Kidney (tissue), 14 donors: Measurements from ENCODE around the gene DUS2. TPM values are rescaled to one million over a fixed set of nuclear protein-coding genes. Genes with fewer than 3 reads are reported as not detected.

Source experiments
- DNase-seq, 5 donors: peaks; one replicate each; pipeline ENCODE4 v3.0.0-alpha.2; 2013 to 2020
- FAIRE-seq: peaks from 2 replicates; lab custom pipeline; 2012; peaks lifted over from hg19 to GRCh38; lab: Jason Lieb, UNC
- H3K27ac ChIP-seq, 2 donors: one replicate each; pipeline ENCODE4 v1.7.0; 2013; ENCODE audit warnings: low read depth in 2 of 2, low read length in 2 of 2, inconsistent platforms in 1 of 2
- H3K27me3 ChIP-seq: one replicate; pipeline ENCODE4 v1.7.1; 2013; ENCODE audit warnings: low read length, inconsistent platforms; ENCODE audit not compliant: control insufficient read depth, insufficient read depth
- H3K36me3 ChIP-seq, 3 donors: one replicate each; pipeline versions ENCODE4 v1.7.0 to v1.7.1; 2013; ENCODE audit warnings: low read length in 3 of 3, control low read depth in 1 of 3, inconsistent platforms in 1 of 3; ENCODE audit not compliant: insufficient read depth in 3 of 3, control insufficient read depth in 2 of 3
- H3K4me1 ChIP-seq, 3 donors: one replicate each; pipeline versions ENCODE4 v1.7.0 to v1.7.1; 2013; ENCODE audit warnings: low read length in 3 of 3, inconsistent platforms in 1 of 3, low read depth in 1 of 3; ENCODE audit not compliant: control insufficient read depth in 2 of 3, insufficient read depth in 2 of 3
- H3K4me3 ChIP-seq, 3 donors: one replicate each; pipeline versions ENCODE4 v1.7.0 to v1.8.1; 2013; ENCODE audit warnings: low read length in 3 of 3, control low read depth in 1 of 3, inconsistent platforms in 1 of 3
- H3K9ac ChIP-seq, 3 donors: one replicate each; pipeline versions ENCODE4 v1.7.0 to v1.7.1; 2013; ENCODE audit warnings: low read length in 3 of 3, control low read depth in 1 of 3, inconsistent platforms in 1 of 3
- H3K9me3 ChIP-seq, 3 donors: one replicate each; pipeline versions ENCODE4 v1.7.0 to v1.7.1; 2013; ENCODE audit warnings: low read length in 3 of 3, control low read depth in 1 of 3, inconsistent platforms in 1 of 3; ENCODE audit not compliant: control insufficient read depth in 2 of 3, insufficient read depth in 1 of 3
- CTCF ChIP-seq: IDR thresholded peaks from 3 replicates; pipeline ENCODE4 v1.5.1; 2012; ENCODE audit warnings: mild to moderate bottlenecking, moderate library complexity, borderline replicate concordance; ENCODE audit not compliant: insufficient read depth; ENCODE audit errors: extremely low read depth
- intact Hi-C: fragments of 100-400 bp; cut with DNase I; formaldehyde crosslinking; loops from one replicate; pipeline ENCODE4 v1.11.1; 2022
- polyA plus RNA-seq: library from polyadenylated mRNA; stranded (reverse); fragments of 350-450 nt; fragmentation: Illumina TruSeq; extraction: RNeasy Lipid Tissue Mini Kit (QIAGEN cat#74804); gene quantifications from one replicate; pipeline ENCODE4 v1.2.3, GENCODE V29; 2014; ENCODE audit warnings: low read depth, low replicate concordance; ENCODE audit not compliant: insufficient read depth
- total RNA-seq: library from RNA; stranded (reverse); fragmentation: NEBNext Ultra II Directional; extraction: Animal tissue kit (Norgen Biotek cat#: 25700); gene quantifications from one replicate; pipeline ENCODE4 v1.2.1, GENCODE V29; 2021
- donor health status: control.
- donor health status: control.
- donor health status: control.
- donor health status: control.
- donor health status: control.
- donor health status: DM: yes; HTN: yes; CAD: no.
- donor health status: Normal renal cell carcinoma (clear cell type).

DUS2 gene
- total and polyA plus RNA-seq, 2 donors from 2014 or later: 12.1 to 12.5 TPM

GRCh38 chr16:68076560-68076959, 53.5 kb downstream of the DUS2 start:
- Histone ChIP-seq H3K36me3 (peaks cover 0 to 10% (median 6%) of the 10 kb centered on the region in 3 donors), H3K27ac (no peak overlapping the region), H3K9me3 (no peaks in the 10 kb centered on the region), H3K9ac (no peak overlapping the region), H3K4me1 (peaks cover 0 to 29% (median 29%) of the 10 kb centered on the region in 3 donors), H3K27me3 (no peaks in the 10 kb centered on the region), H3K4me3 (no peak overlapping the region)
- FAIRE-seq (no peak), DNase-seq (no peak)
- TF ChIP-seq CTCF: no peak
- intact Hi-C loops: no loop called here

GRCh38 chr16:68077866-68078700, 55.0 kb downstream of the DUS2 start:
- no peak overlapping the region for H3K9ac ChIP-seq
- H3K9me3 ChIP-seq: no peaks in the 10 kb centered on the region
- FAIRE-seq: no peak
- peaks cover 0 to 40% (median 38%) of the 10 kb centered on the region in 3 donors for H3K4me1 ChIP-seq
- H3K4me3 ChIP-seq: no peak overlapping the region
- intact Hi-C loops: no loop called here
- H3K27me3 ChIP-seq: no peaks in the 10 kb centered on the region
- no peak overlapping the region for H3K27ac ChIP-seq
- TF ChIP-seq CTCF: no peak
- no peak for DNase-seq
- peaks cover 0 to 5% (median 4%) of the 10 kb centered on the region in 3 donors for H3K36me3 ChIP-seq

- intact Hi-C loops: no loop called here
Observed at GRCh38 chr16:68078701-68079375, 55.8 kb downstream of the DUS2 start.

More at GRCh38 chr16:68078701-68079375, 55.8 kb downstream of the DUS2 start:
- no peaks in the 10 kb centered on the region for H3K27me3 ChIP-seq
- peaks cover 4 to 48% (median 44%) of the 10 kb centered on the region in 3 donors for H3K4me1 ChIP-seq
- H3K4me3 ChIP-seq: no peak overlapping the region
- no peaks in the 10 kb centered on the region for H3K9me3 ChIP-seq
- peaks cover 0 to 4% (median 3%) of the 10 kb centered on the region in 3 donors for H3K36me3 ChIP-seq
- peak overlapping the region; percentile 72 to 88 for H3K27ac ChIP-seq
- H3K9ac ChIP-seq: no peak overlapping the region
- DNase-seq: no peak
- no peak for TF ChIP-seq CTCF
- no peak for FAIRE-seq
